ENCODE measurements around the gene SLC13A3. TPM values are rescaled to one million over a fixed set of nuclear protein-coding genes. Genes with fewer than 3 reads are reported as not detected.

The SLC13A3 gene
- total RNA-seq, 3 donors from 2014 or later (not counting 1 experiment from before 2014, with no cell fraction given) = 0.63 TPM; not detected in 1

- H3K4me1 ChIP-seq (ENCODE audit: control insufficient read depth, insufficient read depth, low read length) = peaks cover 9% of the 10 kb centered on the region
Measured at GRCh38 chr20:46562373-46563169, 88.7 kb downstream of the SLC13A3 start.

GRCh38 chr20:46562009-46562372, 89.3 kb downstream of the SLC13A3 start:
- H3K4me3 Mint-ChIP-seq = no peak overlapping the region
- H3K4me1 ChIP-seq (ENCODE audit: control insufficient read depth, insufficient read depth, low read length) = peaks cover 9% of the 10 kb centered on the region
- no peaks in the 10 kb centered on the region for H3K27me3 ChIP-seq (ENCODE audit: control insufficient read depth, insufficient read depth, low read length)
- H3K27ac Mint-ChIP-seq = no peak overlapping the region
- H3K4me3 ChIP-seq (ENCODE audit: low read length) = no peak overlapping the region
- no peak for TF ChIP-seq CTCF (IDR thresholded peaks at IDR 0.05)
- H3K36me3 ChIP-seq (ENCODE audit: control insufficient read depth, insufficient read depth, low read length) = no peaks in the 10 kb centered on the region
- H3K27me3 Mint-ChIP-seq (ENCODE audit: low read depth in 2 of 2) = no peaks in the 10 kb centered on the region
- no peak overlapping the region for H3K27ac ChIP-seq (ENCODE audit: low read length)
- H3K4me1 Mint-ChIP-seq = peaks cover 0 to 12% of the 10 kb centered on the region in 2 donors
- intact Hi-C loops (cut with micrococcal nuclease) = loop anchor here (5.0 kb wide), 1 partner anchor 120 kb away; no protein-coding TSS in a partner anchor
- H3K36me3 Mint-ChIP-seq = no peaks in the 10 kb centered on the region
- ATAC-seq (no peak), DNase-seq (no peak)
- no peaks in the 10 kb centered on the region for H3K9me3 Mint-ChIP-seq
- H3K9me3 ChIP-seq (ENCODE audit: control insufficient read depth, insufficient read depth, low read length) = no peaks in the 10 kb centered on the region
- 55% methylated on average over 5 of the region's 5 CpGs for WGBS (ENCODE audit: insufficient coverage)

More at GRCh38 chr20:46562373-46563169, 88.7 kb downstream of the SLC13A3 start:
- Histone ChIP-seq H3K9me3 (ENCODE audit: control insufficient read depth, insufficient read depth, low read length) (no peaks in the 10 kb centered on the region), H3K36me3 (ENCODE audit: control insufficient read depth, insufficient read depth, low read length) (no peaks in the 10 kb centered on the region), H3K27ac (ENCODE audit: low read length) (no peak overlapping the region), H3K27me3 (ENCODE audit: control insufficient read depth, insufficient read depth, low read length) (no peaks in the 10 kb centered on the region), H3K4me3 (ENCODE audit: low read length) (no peak overlapping the region)
- intact Hi-C loops (cut with micrococcal nuclease) = loop anchor here (5.0 kb wide), 1 partner anchor 120 kb away; no protein-coding TSS in a partner anchor
- Mint-ChIP-seq H3K4me3 (no peak overlapping the region), H3K27ac (no peak overlapping the region), H3K9me3 (no peaks in the 10 kb centered on the region), H3K27me3 (ENCODE audit: low read depth in 2 of 2) (peaks cover 2 to 3% of the 10 kb centered on the region in 2 donors), H3K36me3 (no peaks in the 10 kb centered on the region), H3K4me1 (peaks cover 0 to 12% of the 10 kb centered on the region in 2 donors)
- 32% methylated on average over 19 of the region's 19 CpGs for WGBS (ENCODE audit: insufficient coverage)
- ATAC-seq (peak; percentile 78 to 98 (median 93)), DNase-seq (peak; percentile 39 to 70)
- TF ChIP-seq CTCF (IDR thresholded peaks at IDR 0.05) = peak; percentile 91

- no peaks in the 10 kb centered on the region for H3K9me3 ChIP-seq (ENCODE audit: control insufficient read depth, insufficient read depth, low read length)
- no peak overlapping the region for H3K4me3 ChIP-seq (ENCODE audit: low read length)
- Mint-ChIP-seq H3K4me3 (no peak overlapping the region), H3K27me3 (ENCODE audit: low read depth in 2 of 2) (no peaks in the 10 kb centered on the region), H3K9me3 (no peaks in the 10 kb centered on the region), H3K27ac (no peak overlapping the region), H3K36me3 (no peaks in the 10 kb centered on the region), H3K4me1 (peaks cover 0 to 12% of the 10 kb centered on the region in 2 donors)
- ATAC-seq = no peak
- no peak overlapping the region for H3K27ac ChIP-seq (ENCODE audit: low read length)
- WGBS (ENCODE audit: insufficient coverage) = 79% methylated on average over 7 of the region's 7 CpGs
- peaks cover 9% of the 10 kb centered on the region for H3K4me1 ChIP-seq (ENCODE audit: control insufficient read depth, insufficient read depth, low read length)
- no peak for TF ChIP-seq CTCF (IDR thresholded peaks at IDR 0.05)
- H3K27me3 ChIP-seq (ENCODE audit: control insufficient read depth, insufficient read depth, low read length) = no peaks in the 10 kb centered on the region
- H3K36me3 ChIP-seq (ENCODE audit: control insufficient read depth, insufficient read depth, low read length) = no peaks in the 10 kb centered on the region
- no peak for DNase-seq
- intact Hi-C loops (cut with micrococcal nuclease) = loop anchor here (5.0 kb wide), 1 partner anchor 122 kb away; no protein-coding TSS in a partner anchor
Measured at GRCh38 chr20:46559685-46560440, 91.4 kb downstream of the SLC13A3 start.

All from natural killer cell (primary cell).